Aorta (tissue), 5 donors: Measurements from ENCODE around the gene ATOSB. TPM values are rescaled to one million over a fixed set of nuclear protein-coding genes. Genes with fewer than 3 reads are reported as not detected.
"Not testable (repeated sequence)": the region's sequence is repeated elsewhere in the genome, so short reads cannot be mapped to it uniquely, and the experiment has no call there.

Source experiments
- ATAC-seq: fragments of 200-7000 bp; cut with Tn5 transposase; one replicate; pipeline ENCODE4 v1.9.1; 2022; ENCODE audit warnings: moderate library complexity; ENCODE audit not compliant: low FRiP score
- DNase-seq, 2 donors: peaks; one replicate each; pipeline ENCODE4 v3.0.0-alpha.2; 2020
- H3K27ac ChIP-seq, 2 donors: one replicate each; pipeline ENCODE4 v1.5.1; 2013; ENCODE audit warnings: low read length in 2 of 2, mild to moderate bottlenecking in 2 of 2, moderate library complexity in 2 of 2, control low read depth in 1 of 2, inconsistent platforms in 1 of 2, low read depth in 1 of 2
- H3K27me3 ChIP-seq, 2 donors: one replicate each; pipeline ENCODE4 v1.6.1; 2013; ENCODE audit warnings: control low read depth in 1 of 2, low read length in 1 of 2, mild to moderate bottlenecking in 1 of 2, moderate library complexity in 1 of 2; ENCODE audit not compliant: insufficient read depth in 2 of 2, control insufficient read depth in 1 of 2
- H3K36me3 ChIP-seq, 2 donors: one replicate each; pipeline ENCODE4 v1.6.1; 2013; ENCODE audit warnings: control low read depth in 1 of 2, low read length in 1 of 2, mild to moderate bottlenecking in 1 of 2; ENCODE audit not compliant: insufficient read depth in 2 of 2, control insufficient read depth in 1 of 2
- H3K4me1 ChIP-seq, 2 donors: one replicate each; pipeline ENCODE4 v1.6.1; 2013; ENCODE audit warnings: low read length in 2 of 2, control low read depth in 1 of 2, mild to moderate bottlenecking in 1 of 2, moderate library complexity in 1 of 2; ENCODE audit not compliant: insufficient read depth in 2 of 2, control insufficient read depth in 1 of 2
- H3K4me3 ChIP-seq, 2 donors: one replicate each; pipeline ENCODE4 v1.5.1; 2013; ENCODE audit warnings: low read length in 2 of 2, control low read depth in 1 of 2, mild to moderate bottlenecking in 1 of 2
- H3K9me3 ChIP-seq: one replicate; pipeline ENCODE4 v1.6.1; 2013; ENCODE audit warnings: mild to moderate bottlenecking, low read length; ENCODE audit not compliant: control insufficient read depth
- WGBS, 2 donors: extraction: QIAGEN DNeasy Blood & Tissue Kit; methylation state at CpG; one replicate each; pipeline ENCODE4 v1.1.7; 2013; 5-methylcytosine and 5-hydroxymethylcytosine counted together
- intact Hi-C, 2 donors: fragments of 100-400 bp; cut with DNase I; formaldehyde crosslinking; loops; one replicate each; pipeline versions ENCODE4 v1.14.2 to v1.15.0; 2022
- polyA plus RNA-seq, 2 donors: library from polyadenylated mRNA; stranded (reverse); fragments of 200-250 nt; gene quantifications; one replicate each; pipeline ENCODE4 v1.2.3, GENCODE V29; 2013
- total RNA-seq, 2 donors: library from RNA; stranded (reverse); fragmentation: NEBNext Ultra II Directional; extraction: Animal tissue kit (Norgen Biotek cat#: 25700); gene quantifications; one replicate each; pipeline ENCODE4 v1.2.1, GENCODE V29; 2021
- donor health status: healthy with polysubstance abuse.
- donor health status: Bipolar disorder and iron deficiency.
- donor health status: DM: no; HTN: no; CAD: no.
- donor health status: DM: no; HTN: no; CAD: no.
- donor health status: DM: yes; HTN: yes; CAD: no.

The ATOSB gene
- total and polyA plus RNA-seq, 4 donors: 11.8 to 34.0 (median 27.5) TPM

DNA sequence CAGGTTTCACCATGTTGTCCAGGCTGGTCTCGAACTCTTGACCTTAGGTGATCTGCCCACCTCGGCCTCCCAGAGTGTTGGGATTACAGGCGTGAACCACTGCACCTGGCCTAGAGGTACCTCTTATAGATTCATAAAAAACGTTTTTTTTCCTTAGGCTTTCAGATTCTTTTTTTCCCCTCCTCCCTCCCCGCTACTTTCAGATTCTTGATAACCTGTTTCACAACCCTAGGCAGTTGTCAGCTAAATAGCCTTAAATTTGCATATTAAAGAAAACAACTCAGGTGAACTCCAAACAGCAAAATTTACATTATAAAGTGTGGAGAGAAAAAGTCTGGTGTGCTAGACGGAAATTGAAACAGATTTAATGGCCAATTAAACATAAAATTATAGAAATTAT, 42.2 kb upstream of the ATOSB start:
- H3K4me3 ChIP-seq, H3K36me3 ChIP-seq, H3K27ac ChIP-seq, H3K9me3 ChIP-seq, H3K27me3 ChIP-seq, DNase-seq, H3K4me1 ChIP-seq, ATAC-seq: not testable (repeated sequence)
- intact Hi-C loops: loop anchor here in 1 of 2 donors (5.0 kb wide), 1 partner anchor 41 kb away; the partner anchor contains the start of gene ATOSB
- 58 to 69% methylated on average over 6 of the region's 6 CpGs for WGBS, 2 donors

DNA sequence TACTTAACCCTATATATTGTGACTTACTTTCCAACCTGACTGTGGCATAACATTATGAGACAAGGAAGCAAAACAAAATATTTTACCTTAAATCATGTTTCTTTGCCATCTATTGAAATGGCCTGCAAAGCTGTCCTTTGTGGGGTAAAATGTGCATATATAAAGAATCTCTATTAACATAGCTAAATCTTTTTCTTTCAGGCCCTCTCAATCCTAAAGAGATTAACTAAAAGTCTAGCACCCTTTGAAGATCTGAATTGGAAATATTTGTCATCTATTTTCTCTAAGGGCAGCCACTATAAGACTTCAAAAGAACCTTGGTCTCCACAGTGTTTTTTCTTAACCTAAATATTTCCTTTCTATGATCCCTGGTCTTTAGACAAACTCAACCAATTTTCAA, 41.1 kb upstream of the ATOSB start:
- Histone ChIP-seq H3K36me3 (no peaks in the 10 kb centered on the region), H3K4me1 (no peaks in the 10 kb centered on the region), H3K27me3 (no peaks in the 10 kb centered on the region), H3K27ac (no peak overlapping the region), H3K4me3 (no peak overlapping the region), H3K9me3 (no peaks in the 10 kb centered on the region)
- no peak for DNase-seq
- ATAC-seq: no peak
- intact Hi-C loops: loop anchor here in 1 of 2 donors (5.0 kb wide), 1 partner anchor 39 kb away; the partner anchor contains the start of gene ATOSB

DNA sequence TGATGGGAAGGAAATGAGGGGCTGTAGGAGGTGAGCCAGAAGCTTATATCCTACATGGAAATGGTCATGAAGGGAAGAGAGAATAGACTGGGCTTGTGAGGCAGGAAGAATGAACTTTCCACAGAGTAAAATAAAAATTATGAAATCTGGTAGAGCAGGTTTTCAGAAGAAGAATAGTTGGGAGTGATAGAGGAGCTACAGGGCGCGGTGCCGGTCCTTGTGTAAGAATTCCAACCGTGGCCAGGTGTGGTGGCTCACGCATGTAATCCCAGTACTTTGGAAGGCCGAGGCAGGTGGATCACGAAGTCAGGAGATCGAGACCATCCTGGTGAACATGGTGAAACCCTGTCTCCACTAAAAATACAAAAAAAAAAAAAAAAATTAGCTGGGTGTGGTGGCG, 37.3 kb upstream of the ATOSB start:
- ATAC-seq (no peak), DNase-seq (no peak)
- Histone ChIP-seq H3K36me3 (no peaks in the 10 kb centered on the region), H3K4me3 (no peak overlapping the region), H3K27ac (no peak overlapping the region), H3K9me3 (no peaks in the 10 kb centered on the region), H3K27me3 (no peaks in the 10 kb centered on the region), H3K4me1 (no peaks in the 10 kb centered on the region)
- intact Hi-C loops: no loop called here
- WGBS, 2 donors: 91 to 99% methylated on average over 8 to 9 of the region's 9 CpGs

DNA sequence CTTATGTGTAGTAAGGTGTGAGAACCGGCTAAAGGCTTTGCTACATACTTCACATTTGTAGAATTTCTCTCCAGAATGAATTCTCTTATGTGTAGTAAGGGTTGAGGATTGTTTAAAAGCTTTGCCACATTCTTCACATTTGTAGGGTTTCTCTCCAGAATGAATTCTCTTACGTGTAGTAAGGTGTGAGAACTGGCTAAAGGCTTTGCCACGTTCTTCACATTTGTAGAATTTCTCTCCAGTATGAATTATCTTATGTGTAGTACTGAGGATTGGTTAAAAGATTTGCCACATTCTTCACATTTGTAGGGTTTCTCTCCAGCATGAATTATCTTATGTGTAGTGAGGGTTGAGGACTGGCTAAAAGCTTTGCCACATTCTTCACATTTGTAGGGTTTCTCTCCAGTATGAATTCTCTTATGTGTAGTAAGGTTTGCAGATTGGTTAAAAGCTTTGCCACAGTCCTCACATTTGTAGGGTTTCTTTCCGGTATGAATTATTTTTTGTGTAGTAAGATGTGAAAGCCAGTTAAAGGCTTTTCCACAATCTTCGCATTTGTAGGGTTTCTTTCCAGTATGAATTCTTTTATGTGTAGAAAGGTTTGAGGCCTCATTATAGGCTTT, 32.4 kb upstream of the ATOSB start:
- not testable (repeated sequence) for H3K36me3 ChIP-seq

DNA sequence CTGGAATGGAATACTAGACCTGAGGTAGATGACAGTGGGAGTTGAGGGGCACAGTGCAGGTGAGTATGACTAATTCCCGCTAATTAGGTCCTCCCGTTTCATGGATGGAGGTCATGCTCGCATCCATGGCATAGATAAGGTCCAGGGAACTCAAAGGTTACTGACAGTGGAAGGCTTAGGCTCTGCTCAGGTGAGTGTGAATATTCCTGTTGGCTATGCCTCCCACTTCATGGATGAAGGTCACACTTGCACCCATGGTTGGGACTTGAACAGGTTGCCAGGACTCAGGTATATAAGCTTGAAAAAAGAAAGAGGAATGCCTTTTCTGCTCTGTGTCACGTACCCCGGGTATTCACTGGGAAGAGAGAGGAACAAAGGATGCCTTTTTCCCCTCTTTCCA, 26.4 kb upstream of the ATOSB start:
- Histone ChIP-seq H3K27me3 (no peaks in the 10 kb centered on the region), H3K27ac (no peak overlapping the region), H3K4me1 (no peaks in the 10 kb centered on the region), H3K4me3 (no peak overlapping the region), H3K9me3 (peaks cover 11% of the 10 kb centered on the region), H3K36me3 (no peaks in the 10 kb centered on the region)
- no peak for ATAC-seq
- 92 to 94% methylated on average over 5 of the region's 5 CpGs for WGBS, 2 donors
- no peak for DNase-seq
- intact Hi-C loops: no loop called here

More for the DNA sequence above, 32.4 kb upstream of the ATOSB start:
- intact Hi-C loops, H3K4me3 ChIP-seq, H3K9me3 ChIP-seq, H3K27me3 ChIP-seq, ATAC-seq, H3K4me1 ChIP-seq, H3K27ac ChIP-seq, DNase-seq: not testable (repeated sequence)
- WGBS, 2 donors: 44 to 58% methylated on average over 5 of the region's 5 CpGs

DNA sequence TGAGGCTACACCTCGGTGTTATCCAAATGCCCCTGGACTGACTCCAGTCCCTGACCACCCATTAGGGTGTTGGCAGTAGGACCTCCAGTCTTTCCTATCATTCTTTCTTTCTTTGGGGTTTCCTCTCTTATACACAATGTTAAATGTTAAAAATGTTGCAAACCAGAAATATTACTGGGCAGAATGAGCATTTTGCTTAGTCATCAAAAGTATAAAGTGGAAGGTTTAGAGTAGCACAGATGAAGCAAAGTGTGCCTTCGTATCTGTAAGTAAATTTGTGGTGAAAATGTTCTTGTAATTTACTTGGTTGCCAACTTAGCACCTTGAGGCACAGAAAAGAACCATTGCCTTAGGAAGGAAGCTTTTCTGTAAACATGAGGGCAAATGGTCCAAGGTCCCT, 24.4 kb upstream of the ATOSB start:
- intact Hi-C loops: no loop called here
- Histone ChIP-seq H3K4me1 (no peaks in the 10 kb centered on the region), H3K9me3 (peaks cover 11% of the 10 kb centered on the region), H3K4me3 (no peak overlapping the region), H3K36me3 (no peaks in the 10 kb centered on the region), H3K27me3 (no peaks in the 10 kb centered on the region), H3K27ac (no peak overlapping the region)
- ATAC-seq (no peak), DNase-seq (no peak)
- 87 to 88% methylated on average over 2 of the region's 2 CpGs for WGBS, 2 donors

DNA sequence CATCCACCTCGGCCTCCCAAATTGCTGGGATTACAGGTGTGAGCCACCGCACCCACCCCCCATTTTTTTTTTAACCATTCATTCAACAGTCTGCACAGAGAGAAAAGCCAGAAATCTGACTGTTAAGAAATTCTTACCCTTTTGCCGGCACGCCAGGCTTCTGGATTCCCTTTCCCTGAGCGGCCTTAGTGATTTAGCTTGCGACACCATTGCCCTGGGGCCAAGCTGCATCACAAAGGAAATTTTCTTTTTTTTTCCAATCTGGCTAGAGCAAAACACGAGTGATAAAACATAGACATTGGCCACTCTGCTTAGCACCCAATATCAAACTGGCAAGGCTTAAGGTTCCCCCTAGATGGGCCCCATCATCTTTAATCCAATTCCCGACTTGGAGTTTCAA, 21.2 kb upstream of the ATOSB start:
- no peak overlapping the region for H3K4me3 ChIP-seq
- H3K27ac ChIP-seq: no peak overlapping the region
- DNase-seq: no peak
- no peaks in the 10 kb centered on the region for H3K27me3 ChIP-seq
- intact Hi-C loops: no loop called here
- H3K36me3 ChIP-seq: no peaks in the 10 kb centered on the region
- peaks cover 7% of the 10 kb centered on the region for H3K9me3 ChIP-seq
- WGBS, 2 donors: 81% methylated on average over 8 of the region's 8 CpGs
- no peak for ATAC-seq
- no peaks in the 10 kb centered on the region for H3K4me1 ChIP-seq

DNA sequence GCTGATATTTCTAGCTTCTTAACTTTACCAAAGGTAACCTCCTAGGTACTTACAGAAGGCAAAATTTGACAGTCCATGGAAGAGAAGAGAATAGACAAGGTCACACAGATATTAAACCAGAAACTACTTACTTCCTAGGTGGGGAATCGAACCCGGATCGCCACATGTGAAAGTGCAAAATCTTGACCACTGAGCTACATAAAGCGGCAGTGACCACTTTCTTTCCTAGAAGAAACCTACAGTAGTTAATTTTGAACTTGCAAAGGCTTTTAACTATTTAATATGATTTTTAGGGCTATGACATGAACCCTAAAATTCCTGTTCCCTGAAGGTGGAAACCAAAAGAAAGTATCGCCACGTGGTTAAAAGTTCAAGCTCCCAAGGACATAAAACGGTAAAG, 20.3 kb upstream of the ATOSB start:
- no peaks in the 10 kb centered on the region for H3K27me3 ChIP-seq
- H3K9me3 ChIP-seq: peaks cover 1% of the 10 kb centered on the region
- ATAC-seq (no peak), DNase-seq (no peak)
- no peaks in the 10 kb centered on the region for H3K36me3 ChIP-seq
- intact Hi-C loops: no loop called here
- no peak overlapping the region for H3K4me3 ChIP-seq
- WGBS, 2 donors: 90 to 92% methylated on average over 7 of the region's 7 CpGs
- no peaks in the 10 kb centered on the region for H3K4me1 ChIP-seq
- H3K27ac ChIP-seq: no peak overlapping the region

DNA sequence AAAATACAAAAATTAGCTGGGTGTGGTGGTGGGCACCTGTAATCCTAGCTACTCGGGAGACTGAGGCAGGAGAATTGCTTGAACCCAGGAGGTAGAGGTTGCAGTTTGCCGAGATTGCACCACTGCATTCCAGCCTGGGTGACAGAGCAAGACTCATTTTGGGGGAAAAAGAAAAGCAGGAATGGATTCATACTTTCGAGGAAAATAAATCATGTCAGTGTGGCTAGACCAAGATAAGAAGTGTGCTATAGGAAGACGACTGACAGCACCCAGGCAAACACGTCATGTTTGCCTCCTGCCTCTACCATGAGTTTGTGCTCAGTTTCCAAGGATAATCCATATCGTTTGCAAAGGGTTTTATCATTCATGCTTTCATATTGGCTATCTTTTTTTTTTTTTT, 19.3 kb upstream of the ATOSB start:
- ATAC-seq: no peak

More for the DNA sequence above, 19.3 kb upstream of the ATOSB start:
- intact Hi-C loops: no loop called here
- Histone ChIP-seq H3K27me3 (no peaks in the 10 kb centered on the region), H3K27ac (no peak overlapping the region), H3K4me1 (no peaks in the 10 kb centered on the region), H3K9me3 (no peaks in the 10 kb centered on the region), H3K4me3 (no peak overlapping the region), H3K36me3 (no peaks in the 10 kb centered on the region)
- 74 to 78% methylated on average over 6 of the region's 6 CpGs for WGBS, 2 donors
- no peak for DNase-seq
